ENCODE data around the gene MAFG. TPM values are rescaled to one million over a fixed set of nuclear protein-coding genes. Genes with fewer than 3 reads are reported as not detected.

Gene MAFG
- total and polyA plus RNA-seq, 9 of the 15 experiments (the other 6 are each of a cell fraction or from before 2014, with no cell fraction given), result 1.1 to 58.1 (median 24.9) TPM

DNA sequence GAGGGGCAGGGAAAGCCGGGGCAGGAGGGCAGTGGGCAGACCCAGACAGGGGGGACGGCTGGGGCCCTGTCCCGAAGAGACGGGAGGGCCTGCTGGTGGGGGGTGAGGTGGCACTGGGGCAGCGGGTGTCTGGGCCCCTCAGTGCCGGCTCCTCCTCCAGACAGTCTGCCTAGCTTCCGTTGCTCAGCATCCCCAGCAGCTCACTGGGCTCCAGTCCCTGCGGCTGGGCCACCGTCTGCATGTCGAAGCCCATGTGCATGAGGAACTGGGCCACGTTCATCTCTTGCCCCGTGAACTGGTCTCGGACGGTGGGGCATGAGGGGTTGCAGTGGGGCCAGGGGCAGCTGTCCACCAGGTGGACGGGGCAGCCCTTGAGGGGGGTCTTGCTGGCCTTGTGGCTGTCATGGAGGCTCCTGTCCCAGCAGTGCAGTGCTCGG, 25.3 kb upstream of the MAFG start:
- ATAC-seq (no peak; the same call in 1 of the 3 replicates), DNase-seq (ENCODE audit: extremely low read depth in 1 of 4, low spot score in 3 of 4) (no peak), FAIRE-seq (no peak)
- Histone ChIP-seq H3K27me3 (ENCODE audit: control insufficient read depth in 2 of 2, insufficient read depth in 2 of 2, low read length in 2 of 2) (no peaks in the 10 kb centered on the region), H3K36me3 (ENCODE audit: control insufficient read depth, insufficient read depth, low read length) (peaks cover 19% of the 10 kb centered on the region; the same call in 2 of the 3 replicates), H4K20me1 (replicated peaks; ENCODE audit: control insufficient read depth, insufficient read depth, low read length) (no peaks in the 10 kb centered on the region), H3K79me2 (ENCODE audit: control insufficient read depth, insufficient read depth, low read length) (no peaks in the 10 kb centered on the region; the same call in 2 of the 3 replicates), H3K9me3 (replicated peaks; ENCODE audit: control insufficient read depth, insufficient read depth, low read depth, low read length) (no peaks in the 10 kb centered on the region; the same call in 1 of the 2 replicates), H3K4me1 (replicated peaks in 1 of 2; ENCODE audit: control insufficient read depth in 2 of 2, insufficient read depth in 2 of 2, low read length in 2 of 2) (peaks cover 0 to 45% of the 10 kb centered on the region in 2 experiments; a peak in 3 of 5 replicates), H3K9ac (ENCODE audit: insufficient read depth in 1 of 2, low read depth in 2 of 2, low read length in 2 of 2) (peak overlapping the region in 1 of 2 experiments; percentile 74; a peak in 2 of 4 replicates), H3K4me3 (no peak overlapping the region), H3K4me2 (ENCODE audit: insufficient read depth, low read length) (no peak overlapping the region), H3K27ac (ENCODE audit: extremely low read depth, low read depth, low read length) (no peak overlapping the region), H2AFZ (ENCODE audit: low read depth, low read length) (no peak overlapping the region), H3K9me1 (ENCODE audit: control insufficient read depth, insufficient read depth, low read length) (no peaks in the 10 kb centered on the region)
- intact Hi-C loops (cut with micrococcal nuclease) (loop anchor here (10.0 kb wide), 1 partner anchor 202 kb away; no protein-coding TSS in a partner anchor), in situ Hi-C loops (cut with MboI) (no loop called here)
- WGBS (ENCODE audit: insufficient coverage, low coverage, missing lambda C conversion rate), result 88% methylated on average over 13 of the region's 16 CpGs
- ChIA-PET CTCF (ENCODE audit: low intra/inter-chr PET ratio) (interaction anchor here (0.9 kb wide), 1 partner anchor 84 kb away, joined by 3 read pairs; no protein-coding TSS in a partner anchor), POLR2A (interaction anchor here (0.6 to 1.0 kb wide), 3 partner anchors 30 to 36 kb away, joined by 3 to 6 read pairs (median 3); no protein-coding TSS in a partner anchor)
- TF ChIP-seq ELF1 (tag; IDR thresholded peaks at IDR 0.05) (no peak), ESRRB (CRISPR knock-in tag; IDR thresholded peaks at IDR 0.05; ENCODE audit: borderline replicate concordance) (no peak), MEF2D (tag; conservative IDR thresholded peaks at IDR 0.05; ENCODE audit: low read depth) (no peak), RBFOX2 (IDR thresholded peaks at IDR 0.05; ENCODE audit: low read depth, low read length) (0 out of 2 replicates have a peak, but pooled peaks have one; percentile 36), POLR2G (IDR thresholded peaks at IDR 0.05; ENCODE audit: low read depth, low read length) (peak; percentile 60; the same call in 1 of the 2 replicates)
- TF ChIP-seq, protein P1, sequence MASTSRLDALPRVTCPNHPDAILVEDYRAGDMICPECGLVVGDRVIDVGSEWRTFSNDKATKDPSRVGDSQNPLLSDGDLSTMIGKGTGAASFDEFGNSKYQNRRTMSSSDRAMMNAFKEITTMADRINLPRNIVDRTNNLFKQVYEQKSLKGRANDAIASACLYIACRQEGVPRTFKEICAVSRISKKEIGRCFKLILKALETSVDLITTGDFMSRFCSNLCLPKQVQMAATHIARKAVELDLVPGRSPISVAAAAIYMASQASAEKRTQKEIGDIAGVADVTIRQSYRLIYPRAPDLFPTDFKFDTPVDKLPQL (IDR thresholded peaks at IDR 0.05; ENCODE audit: extremely low read depth, insufficient read length), result no peak
- TF ChIP-seq, protein P2, sequence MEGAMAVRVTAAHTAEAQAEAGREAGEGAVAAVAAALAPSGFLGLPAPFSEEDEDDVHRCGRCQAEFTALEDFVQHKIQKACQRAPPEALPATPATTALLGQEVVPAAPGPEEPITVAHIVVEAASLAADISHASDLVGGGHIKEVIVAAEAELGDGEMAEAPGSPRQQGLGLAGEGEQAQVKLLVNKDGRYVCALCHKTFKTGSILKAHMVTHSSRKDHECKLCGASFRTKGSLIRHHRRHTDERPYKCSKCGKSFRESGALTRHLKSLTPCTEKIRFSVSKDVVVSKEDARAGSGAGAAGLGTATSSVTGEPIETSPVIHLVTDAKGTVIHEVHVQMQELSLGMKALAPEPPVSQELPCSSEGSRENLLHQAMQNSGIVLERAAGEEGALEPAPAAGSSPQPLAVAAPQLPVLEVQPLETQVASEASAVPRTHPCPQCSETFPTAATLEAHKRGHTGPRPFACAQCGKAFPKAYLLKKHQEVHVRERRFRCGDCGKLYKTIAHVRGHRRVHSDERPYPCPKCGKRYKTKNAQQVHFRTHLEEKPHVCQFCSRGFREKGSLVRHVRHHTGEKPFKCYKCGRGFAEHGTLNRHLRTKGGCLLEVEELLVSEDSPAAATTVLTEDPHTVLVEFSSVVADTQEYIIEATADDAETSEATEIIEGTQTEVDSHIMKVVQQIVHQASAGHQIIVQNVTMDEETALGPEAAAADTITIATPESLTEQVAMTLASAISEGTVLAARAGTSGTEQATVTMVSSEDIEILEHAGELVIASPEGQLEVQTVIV (CRISPR knock-in tag; IDR thresholded peaks at IDR 0.05; ENCODE audit: borderline replicate concordance), result no peak
- no TSS peak for BruUV-seq (replicated peaks)
